A549 (cell line): Measurements from ENCODE around the gene CHRNB2.

Experiments used
- CTCF ChIP-seq: fragments of >200 bp; sonication (Bioruptor Twin); formaldehyde crosslinking; IDR thresholded peaks from 3 replicates; pipeline ENCODE4 v1.5.1; 2016
- ELK1 ChIP-seq: fragments of 150-350 bp; IDR thresholded peaks from 2 replicates; pipeline ENCODE4 v1.6.1; 2014; ENCODE audit warnings: low read depth, mild to moderate bottlenecking, low read length
- FOSL2 ChIP-seq, 2 experiments: fragments of 450-650 bp in 1 of 2; fragments of >200 bp in 1 of 2; sonication (Bioruptor Twin) in 1 of 2; formaldehyde crosslinking; IDR thresholded peaks; 2 replicates each; pipeline versions ENCODE4 v1.5.0 to v1.6.1; 2016 to 2020; ENCODE audit warnings: mild to moderate bottlenecking in 1 of 2, moderate library complexity in 1 of 2
- JUN ChIP-seq, 2 experiments: fragments of >200 bp; sonication (Bioruptor Twin); formaldehyde crosslinking; IDR thresholded peaks; 2 replicates in 1 of 2; 3 replicates in 1 of 2; pipeline ENCODE4 v1.6.1; 2016 to 2017
- JUNB ChIP-seq: fragments of >200 bp; sonication (Bioruptor Twin); formaldehyde crosslinking; IDR thresholded peaks from 2 replicates; pipeline ENCODE4 v1.6.1; 2016
- MAFK ChIP-seq: fragments of 450-650 bp; IDR thresholded peaks from 2 replicates; pipeline ENCODE4 v1.6.1; 2014; ENCODE audit not compliant: partially characterized antibody
- MAX ChIP-seq: IDR thresholded peaks from 2 replicates; pipeline ENCODE4 v1.6.1; 2012
- MAZ ChIP-seq: fragments of 150-350 bp; IDR thresholded peaks from 2 replicates; pipeline ENCODE4 v1.6.1; 2014; ENCODE audit warnings: antibody characterized with exemption, low read depth, low read length, borderline replicate concordance
- PBX3 ChIP-seq: IDR thresholded peaks from 2 replicates; pipeline ENCODE4 v1.6.1; 2012
- RCOR1 ChIP-seq: fragments of 150-350 bp; IDR thresholded peaks from 2 replicates; pipeline ENCODE4 v1.6.1; 2014; ENCODE audit warnings: antibody characterized with exemption, low read length, low read depth
- SMC3 ChIP-seq: fragments of >200 bp; sonication (Bioruptor Twin); formaldehyde crosslinking; IDR thresholded peaks from 3 replicates; pipeline ENCODE4 v1.6.1; 2018; ENCODE audit warnings: inconsistent platforms
- USF2 ChIP-seq: fragments of 450-650 bp; IDR thresholded peaks from 2 replicates; pipeline ENCODE4 v1.6.1; 2014; ENCODE audit warnings: antibody characterized with exemption

- TF ChIP-seq FOSL2 (IDR thresholded peaks at IDR 0.05) (no peak), FOSL2 (CRISPR knock-in tag; IDR thresholded peaks at IDR 0.05) (0 out of 2 replicates have a peak, but pooled peaks have one; percentile 17), USF2 (no peak), CTCF (no peak), JUNB (no peak), ELK1 (no peak), JUN (IDR thresholded peaks at IDR 0.05) (no peak), RCOR1 (no peak), PBX3 (no peak), MAX (peak; percentile 22; the same call in 1 of the 2 replicates), MAZ (no peak), SMC3 (no peak), MAFK (no peak)
These were observed at the start of gene CHRNB2 for GRCh38 chr1:154567386-154568156.
